GM19395 (cell line): ENCODE measurements around the gene BCR.

Source experiments
- ATAC-seq: cut with Tn5 transposase; IDR thresholded peaks from one replicate; pipeline ENCODE4 v1.9.1; 2021; ENCODE audit warnings: mild to moderate bottlenecking, moderate library complexity; ENCODE audit not compliant: unreplicated experiment

Gene BCR

GRCh38 chr22:23258826-23259170, 78.5 kb downstream of the BCR start:
- ATAC-seq, result no peak

- no peak for ATAC-seq
Observed at GRCh38 chr22:23259916-23260644, 79.8 kb downstream of the BCR start.

- no peak for ATAC-seq
Observed at GRCh38 chr22:23260645-23261581, 80.6 kb downstream of the BCR start.

GRCh38 chr22:23261900-23262450, 81.7 kb downstream of the BCR start:
- ATAC-seq, result no peak

- ATAC-seq, result no peak
Observed at GRCh38 chr22:23262518-23263332, 82.4 kb downstream of the BCR start.

- no peak for ATAC-seq
Observed at GRCh38 chr22:23263651-23264555, 83.6 kb downstream of the BCR start.

GRCh38 chr22:23264610-23265367, 84.5 kb downstream of the BCR start:
- no peak for ATAC-seq

GRCh38 chr22:23265368-23265700, 85.0 kb downstream of the BCR start:
- ATAC-seq, result no peak

- ATAC-seq, result no peak
Observed at GRCh38 chr22:23266780-23267179, 86.5 kb downstream of the BCR start.

GRCh38 chr22:23267226-23268043, 87.1 kb downstream of the BCR start:
- no peak for ATAC-seq

- ATAC-seq, result no peak
Observed at GRCh38 chr22:23268139-23268712, 87.9 kb downstream of the BCR start.

GRCh38 chr22:23268877-23269276, 88.6 kb downstream of the BCR start:
- ATAC-seq, result no peak

- ATAC-seq, result no peak
Observed at GRCh38 chr22:23269441-23270211, 89.3 kb downstream of the BCR start.

GRCh38 chr22:23270212-23270733, 90.0 kb downstream of the BCR start:
- no peak for ATAC-seq

- ATAC-seq, result no peak
Observed at GRCh38 chr22:23270798-23271596, 90.7 kb downstream of the BCR start.

- no peak for ATAC-seq
Observed at GRCh38 chr22:23271597-23271908, 91.2 kb downstream of the BCR start.

- ATAC-seq, result no peak
Observed at GRCh38 chr22:23272371-23272770, 92.1 kb downstream of the BCR start.
